Neural crest cell (in vitro differentiated cells): ENCODE measurements around the gene CHID1. TPM values are rescaled to one million over a fixed set of nuclear protein-coding genes. Genes with fewer than 3 reads are reported as not detected.

Source experiments
- DNase-seq: peaks from one replicate; pipeline ENCODE4 v3.0.0; 2021; ENCODE audit warnings: low read depth, mixed read lengths, low spot score
- H3K27ac Mint-ChIP-seq: one replicate; pipeline ENCODE4 v1.8.0; 2021; ENCODE audit warnings: mild to moderate bottlenecking, mixed read lengths; ENCODE audit not compliant: unreplicated experiment
- H3K27me3 Mint-ChIP-seq: 2 replicates; pipeline ENCODE4 v1.8.0; 2021; ENCODE audit warnings: low read depth, mild to moderate bottlenecking, mixed read lengths
- H3K36me3 Mint-ChIP-seq: 2 replicates; pipeline ENCODE4 v1.8.0; 2021; ENCODE audit warnings: low read depth, mild to moderate bottlenecking, mixed read lengths
- H3K4me1 Mint-ChIP-seq: 2 replicates; pipeline ENCODE4 v1.8.0; 2021; ENCODE audit warnings: mixed read lengths
- H3K4me3 Mint-ChIP-seq: one replicate; pipeline ENCODE4 v1.8.0; 2021; ENCODE audit warnings: mild to moderate bottlenecking, mixed read lengths
- H3K9me3 Mint-ChIP-seq: 2 replicates; pipeline ENCODE4 v1.8.0; 2021; ENCODE audit warnings: mixed read lengths
- total RNA-seq: library from RNA; stranded (reverse); gene quantifications from 2 replicates; pipeline ENCODE4 v1.2.1, GENCODE V29; 2021
- TF ChIP-seq, protein P1 (sequence below): fragments of 200-600 bp; sonication (generic); conservative IDR thresholded peaks from 2 replicates; pipeline ENCODE4 v1.5.0; 2021; ENCODE audit warnings: antibody characterized with exemption, mild to moderate bottlenecking

The CHID1 gene
- total RNA-seq, 1 donor from 2014 or later = 82.4 TPM

DNA sequence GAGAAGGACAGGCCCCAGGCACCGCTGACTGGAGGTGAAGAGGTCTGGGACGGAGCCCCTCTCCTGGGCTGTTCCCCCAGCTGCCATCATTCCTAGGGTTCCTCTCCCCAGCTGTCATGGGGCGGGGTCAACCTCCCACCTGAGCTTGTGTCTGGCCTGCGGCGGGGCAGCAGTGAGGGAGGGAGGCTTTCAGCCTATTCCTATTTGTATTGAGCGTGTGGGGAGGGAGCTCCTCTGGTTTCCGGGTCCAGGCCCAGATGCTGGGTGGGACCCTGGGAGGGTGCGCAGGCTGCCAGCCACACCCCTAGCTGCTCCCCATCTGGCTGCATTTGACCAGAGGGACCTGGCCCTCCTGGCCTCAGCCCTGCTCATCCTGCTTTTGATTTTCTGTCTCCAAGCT is 54.2 kb downstream of the CHID1 start:
- no peak for DNase-seq
- TF ChIP-seq, protein P1, sequence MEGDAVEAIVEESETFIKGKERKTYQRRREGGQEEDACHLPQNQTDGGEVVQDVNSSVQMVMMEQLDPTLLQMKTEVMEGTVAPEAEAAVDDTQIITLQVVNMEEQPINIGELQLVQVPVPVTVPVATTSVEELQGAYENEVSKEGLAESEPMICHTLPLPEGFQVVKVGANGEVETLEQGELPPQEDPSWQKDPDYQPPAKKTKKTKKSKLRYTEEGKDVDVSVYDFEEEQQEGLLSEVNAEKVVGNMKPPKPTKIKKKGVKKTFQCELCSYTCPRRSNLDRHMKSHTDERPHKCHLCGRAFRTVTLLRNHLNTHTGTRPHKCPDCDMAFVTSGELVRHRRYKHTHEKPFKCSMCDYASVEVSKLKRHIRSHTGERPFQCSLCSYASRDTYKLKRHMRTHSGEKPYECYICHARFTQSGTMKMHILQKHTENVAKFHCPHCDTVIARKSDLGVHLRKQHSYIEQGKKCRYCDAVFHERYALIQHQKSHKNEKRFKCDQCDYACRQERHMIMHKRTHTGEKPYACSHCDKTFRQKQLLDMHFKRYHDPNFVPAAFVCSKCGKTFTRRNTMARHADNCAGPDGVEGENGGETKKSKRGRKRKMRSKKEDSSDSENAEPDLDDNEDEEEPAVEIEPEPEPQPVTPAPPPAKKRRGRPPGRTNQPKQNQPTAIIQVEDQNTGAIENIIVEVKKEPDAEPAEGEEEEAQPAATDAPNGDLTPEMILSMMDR = no peak
- H3K9me3 Mint-ChIP-seq = no peaks in the 10 kb centered on the region
- peaks cover 5% of the 10 kb centered on the region for H3K4me1 Mint-ChIP-seq
- H3K4me3 Mint-ChIP-seq = peak overlapping the region; percentile 57
- no peaks in the 10 kb centered on the region for H3K36me3 Mint-ChIP-seq
- H3K27me3 Mint-ChIP-seq = peaks cover 11% of the 10 kb centered on the region
- H3K27ac Mint-ChIP-seq = no peak overlapping the region

- no peaks in the 10 kb centered on the region for H3K36me3 Mint-ChIP-seq
- TF ChIP-seq, protein P1 = no peak
- no peaks in the 10 kb centered on the region for H3K9me3 Mint-ChIP-seq
- H3K4me1 Mint-ChIP-seq = peaks cover 5% of the 10 kb centered on the region
- H3K4me3 Mint-ChIP-seq = no peak overlapping the region
- no peak for DNase-seq
- peaks cover 17% of the 10 kb centered on the region for H3K27me3 Mint-ChIP-seq
- H3K27ac Mint-ChIP-seq = no peak overlapping the region
Observed at GRCh38 chr11:855796-856195, 54.8 kb downstream of the CHID1 start.

- TF ChIP-seq, protein P1 = no peak
- Mint-ChIP-seq H3K27ac (no peak overlapping the region), H3K4me1 (peaks cover 5% of the 10 kb centered on the region), H3K27me3 (peaks cover 20% of the 10 kb centered on the region), H3K36me3 (no peaks in the 10 kb centered on the region), H3K4me3 (no peak overlapping the region), H3K9me3 (no peaks in the 10 kb centered on the region)
- no peak for DNase-seq
Observed at GRCh38 chr11:855330-855674, 55.3 kb downstream of the CHID1 start.

- Mint-ChIP-seq H3K27me3 (peaks cover 20% of the 10 kb centered on the region), H3K27ac (peak overlapping the region; percentile 62), H3K9me3 (no peaks in the 10 kb centered on the region), H3K4me3 (peak overlapping the region; percentile 66), H3K4me1 (peaks cover 5% of the 10 kb centered on the region), H3K36me3 (no peaks in the 10 kb centered on the region)
- TF ChIP-seq, protein P1 = no peak
- DNase-seq = no peak
Observed at GRCh38 chr11:854601-855329, 55.8 kb downstream of the CHID1 start.

DNA sequence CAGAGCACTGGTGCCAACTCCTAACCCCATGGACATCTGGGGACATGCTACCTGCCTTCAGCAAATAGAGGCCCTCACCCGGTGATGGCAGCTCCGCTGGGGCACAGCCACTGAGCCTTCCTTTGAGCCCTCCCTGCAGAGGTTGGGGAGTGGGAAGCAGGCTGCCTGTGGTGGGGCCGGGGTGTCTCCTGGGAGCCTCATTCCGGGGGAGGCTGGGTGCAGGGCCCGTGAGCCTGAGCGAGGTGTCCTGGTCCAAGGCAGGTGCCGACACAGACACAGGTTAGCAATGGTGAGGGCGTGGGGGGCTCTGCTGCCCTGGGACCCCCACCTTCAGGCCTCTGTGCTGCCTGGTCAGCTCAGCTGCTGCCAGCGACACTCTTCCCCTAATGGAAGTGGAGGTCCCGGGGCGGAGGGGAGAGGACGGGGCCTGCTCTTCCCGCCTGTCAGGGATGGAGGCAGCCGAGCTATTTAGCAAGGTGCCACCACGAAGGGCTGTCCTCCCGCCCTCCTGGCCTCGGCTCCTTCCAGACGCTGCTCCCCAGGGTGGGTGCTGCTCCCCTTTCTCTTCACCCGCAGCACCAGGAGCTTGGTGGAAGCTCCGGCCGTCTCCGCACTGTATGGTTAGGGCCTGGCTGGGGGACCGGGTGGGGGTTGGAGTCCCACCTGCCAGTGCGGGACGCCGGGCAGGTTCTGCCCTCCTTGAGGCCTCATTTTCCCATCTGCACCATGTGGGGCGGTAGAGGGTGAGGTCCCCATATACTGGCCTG is 56.7 kb downstream of the CHID1 start:
- peaks cover 5% of the 10 kb centered on the region for H3K4me1 Mint-ChIP-seq
- H3K9me3 Mint-ChIP-seq = no peaks in the 10 kb centered on the region
- no peak overlapping the region for H3K4me3 Mint-ChIP-seq
- H3K27ac Mint-ChIP-seq = no peak overlapping the region
- peaks cover 20% of the 10 kb centered on the region for H3K27me3 Mint-ChIP-seq
- no peaks in the 10 kb centered on the region for H3K36me3 Mint-ChIP-seq
- DNase-seq = no peak
- TF ChIP-seq, protein P1 = no peak
